ENCODE data around the gene AK5.

DNA sequence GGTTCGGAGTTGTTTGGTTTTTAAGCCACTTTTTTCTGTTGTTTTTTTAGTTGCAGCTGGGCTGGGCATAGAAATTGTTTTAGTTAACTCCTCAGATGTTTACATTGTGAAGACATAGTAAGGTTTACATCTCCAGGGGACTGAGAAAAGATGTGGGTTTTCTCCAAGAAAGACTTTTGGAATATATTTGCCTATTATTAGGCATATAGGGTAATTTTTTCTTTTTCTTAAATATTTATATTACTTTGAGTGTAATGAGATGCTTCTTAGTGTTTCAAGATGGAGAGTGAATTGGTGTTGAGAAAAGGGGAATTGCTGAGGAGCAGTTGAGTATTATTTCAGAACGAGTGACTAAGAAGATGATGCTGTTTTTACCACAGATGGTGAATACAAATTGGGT, 36.0 kb upstream of the AK5 start:
- TF ChIP-seq, protein P1, sequence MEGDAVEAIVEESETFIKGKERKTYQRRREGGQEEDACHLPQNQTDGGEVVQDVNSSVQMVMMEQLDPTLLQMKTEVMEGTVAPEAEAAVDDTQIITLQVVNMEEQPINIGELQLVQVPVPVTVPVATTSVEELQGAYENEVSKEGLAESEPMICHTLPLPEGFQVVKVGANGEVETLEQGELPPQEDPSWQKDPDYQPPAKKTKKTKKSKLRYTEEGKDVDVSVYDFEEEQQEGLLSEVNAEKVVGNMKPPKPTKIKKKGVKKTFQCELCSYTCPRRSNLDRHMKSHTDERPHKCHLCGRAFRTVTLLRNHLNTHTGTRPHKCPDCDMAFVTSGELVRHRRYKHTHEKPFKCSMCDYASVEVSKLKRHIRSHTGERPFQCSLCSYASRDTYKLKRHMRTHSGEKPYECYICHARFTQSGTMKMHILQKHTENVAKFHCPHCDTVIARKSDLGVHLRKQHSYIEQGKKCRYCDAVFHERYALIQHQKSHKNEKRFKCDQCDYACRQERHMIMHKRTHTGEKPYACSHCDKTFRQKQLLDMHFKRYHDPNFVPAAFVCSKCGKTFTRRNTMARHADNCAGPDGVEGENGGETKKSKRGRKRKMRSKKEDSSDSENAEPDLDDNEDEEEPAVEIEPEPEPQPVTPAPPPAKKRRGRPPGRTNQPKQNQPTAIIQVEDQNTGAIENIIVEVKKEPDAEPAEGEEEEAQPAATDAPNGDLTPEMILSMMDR (IDR thresholded peaks at IDR 0.05): no peak
- TF ChIP-seq POLR2A (IDR thresholded peaks at IDR 0.05): no peak
